Omental fat pad (tissue), 4 donors: ENCODE results near the gene SH3RF3. TPM values are rescaled to one million over a fixed set of nuclear protein-coding genes. Genes with fewer than 3 reads are reported as not detected.
A peak's percentile ranks its signal among the peaks of the same experiment; 100 is the strongest.

Experiments used
- ATAC-seq: fragments of 150-250 bp; one replicate; pipeline ENCODE4 v1.9.1; 2016; ENCODE audit warnings: mild to moderate bottlenecking, moderate library complexity; ENCODE audit not compliant: low FRiP score
- DNase-seq: peaks from one replicate; pipeline ENCODE4 v3.0.0-alpha.2; 2019; ENCODE audit warnings: low spot score
- total RNA-seq, 4 donors: library from RNA; depleted of rRNA; stranded (reverse); fragments of >200 nt; gene quantifications; one replicate each; pipeline ENCODE4 v1.1.0, GENCODE V29; 2016
- TF ChIP-seq, protein P1 (sequence below), 3 donors: fragments of 450-650 bp; IDR thresholded peaks; one replicate each; pipeline ENCODE4 v1.5.1; 2016 to 2017; ENCODE audit warnings: antibody characterized with exemption in 3 of 3, mild to moderate bottlenecking in 3 of 3, moderate library complexity in 2 of 3

SH3RF3 gene
- total RNA-seq, 4 donors from 2014 or later, result 6.5 to 16.6 (median 8.6) TPM

DNA sequence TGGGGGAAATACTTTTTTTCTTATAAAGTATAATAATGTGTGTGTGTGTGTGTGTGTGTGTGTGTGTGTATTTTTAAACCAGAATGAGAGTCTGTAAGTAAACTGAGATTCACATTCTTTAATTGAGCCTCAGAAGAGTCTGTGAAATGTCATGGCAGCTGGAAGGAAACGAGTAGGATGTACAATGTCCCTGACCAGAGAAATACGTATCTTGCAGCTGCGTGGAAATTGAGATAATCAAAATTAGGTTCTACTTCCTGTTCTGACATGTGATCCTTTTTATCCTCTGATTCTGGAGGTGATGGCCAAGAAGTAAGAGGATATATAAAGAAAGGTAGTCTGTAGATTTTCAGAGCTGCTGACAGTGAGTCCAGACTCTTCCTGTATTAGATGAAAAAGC is 50.0 kb downstream of the SH3RF3 start:
- TF ChIP-seq, protein P1, sequence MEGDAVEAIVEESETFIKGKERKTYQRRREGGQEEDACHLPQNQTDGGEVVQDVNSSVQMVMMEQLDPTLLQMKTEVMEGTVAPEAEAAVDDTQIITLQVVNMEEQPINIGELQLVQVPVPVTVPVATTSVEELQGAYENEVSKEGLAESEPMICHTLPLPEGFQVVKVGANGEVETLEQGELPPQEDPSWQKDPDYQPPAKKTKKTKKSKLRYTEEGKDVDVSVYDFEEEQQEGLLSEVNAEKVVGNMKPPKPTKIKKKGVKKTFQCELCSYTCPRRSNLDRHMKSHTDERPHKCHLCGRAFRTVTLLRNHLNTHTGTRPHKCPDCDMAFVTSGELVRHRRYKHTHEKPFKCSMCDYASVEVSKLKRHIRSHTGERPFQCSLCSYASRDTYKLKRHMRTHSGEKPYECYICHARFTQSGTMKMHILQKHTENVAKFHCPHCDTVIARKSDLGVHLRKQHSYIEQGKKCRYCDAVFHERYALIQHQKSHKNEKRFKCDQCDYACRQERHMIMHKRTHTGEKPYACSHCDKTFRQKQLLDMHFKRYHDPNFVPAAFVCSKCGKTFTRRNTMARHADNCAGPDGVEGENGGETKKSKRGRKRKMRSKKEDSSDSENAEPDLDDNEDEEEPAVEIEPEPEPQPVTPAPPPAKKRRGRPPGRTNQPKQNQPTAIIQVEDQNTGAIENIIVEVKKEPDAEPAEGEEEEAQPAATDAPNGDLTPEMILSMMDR (IDR thresholded peaks at IDR 0.05), result no peak
- DNase-seq (no peak), ATAC-seq (no peak)

DNA sequence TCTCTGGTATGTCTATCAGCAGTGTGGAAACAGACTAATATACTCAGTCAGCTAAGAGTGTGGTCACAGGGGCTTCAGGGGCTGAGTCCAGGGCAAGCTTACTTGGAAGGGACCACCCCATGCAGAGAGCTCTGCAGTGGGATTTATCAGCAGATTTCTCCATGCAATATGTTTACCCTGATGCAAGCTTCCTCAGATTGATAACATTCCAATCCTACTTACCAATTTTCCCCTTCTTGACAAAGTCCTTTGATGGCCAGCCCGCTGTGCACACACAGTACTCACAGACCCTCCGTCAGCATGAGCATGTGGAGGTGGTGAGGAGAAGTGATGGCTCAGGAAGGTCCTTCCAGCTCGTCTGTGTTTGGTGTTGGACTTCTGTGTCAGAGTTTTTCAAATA is 51.8 kb downstream of the SH3RF3 start:
- ATAC-seq (no peak), DNase-seq (no peak)
- TF ChIP-seq, protein P1 (IDR thresholded peaks at IDR 0.05), result no peak

DNA sequence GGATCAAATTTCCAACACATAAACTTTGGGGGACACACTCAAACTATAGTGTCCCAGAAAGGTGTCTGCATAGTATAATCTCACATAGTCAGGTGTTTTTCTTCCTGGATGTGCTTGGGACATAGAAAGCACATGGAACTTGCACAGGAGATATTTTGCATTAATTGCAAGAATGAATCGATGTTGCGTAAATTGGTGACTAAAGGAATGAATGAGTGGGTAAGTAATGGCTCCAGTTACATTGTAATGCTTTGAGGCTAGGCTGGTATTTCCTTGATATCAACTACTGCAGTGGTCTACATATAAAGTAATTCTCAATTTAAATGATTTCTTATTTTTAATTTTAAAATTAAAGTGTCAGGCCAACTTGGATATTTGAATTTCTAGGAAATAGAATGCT is 53.4 kb downstream of the SH3RF3 start:
- ATAC-seq, result no peak

DNA sequence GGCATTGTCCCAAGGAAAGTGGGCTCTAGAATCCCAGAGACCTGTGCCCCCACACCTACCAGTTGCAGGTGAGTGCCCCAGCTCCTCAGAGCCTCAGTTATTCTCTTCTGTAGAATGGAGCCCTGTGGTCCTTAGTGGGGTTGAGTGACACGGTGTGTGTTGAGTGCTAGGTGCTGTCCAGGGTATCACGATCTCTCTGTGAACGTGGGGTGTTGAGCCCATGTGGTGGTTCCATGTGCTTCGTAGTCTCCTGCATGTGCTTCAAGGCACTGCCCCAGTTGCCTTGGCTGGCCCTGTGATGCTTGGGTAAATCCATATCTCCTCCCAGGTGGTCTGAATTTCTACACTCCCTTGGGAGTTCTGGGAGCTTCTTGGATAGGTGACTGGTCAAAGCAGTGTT is 54.9 kb downstream of the SH3RF3 start:
- TF ChIP-seq, protein P1 (IDR thresholded peaks at IDR 0.05), result no peak
- ATAC-seq (no peak), DNase-seq (no peak)

More for the DNA sequence above, 53.4 kb downstream of the SH3RF3 start:
- TF ChIP-seq, protein P1 (IDR thresholded peaks at IDR 0.05), result no peak
- DNase-seq, result no peak

DNA sequence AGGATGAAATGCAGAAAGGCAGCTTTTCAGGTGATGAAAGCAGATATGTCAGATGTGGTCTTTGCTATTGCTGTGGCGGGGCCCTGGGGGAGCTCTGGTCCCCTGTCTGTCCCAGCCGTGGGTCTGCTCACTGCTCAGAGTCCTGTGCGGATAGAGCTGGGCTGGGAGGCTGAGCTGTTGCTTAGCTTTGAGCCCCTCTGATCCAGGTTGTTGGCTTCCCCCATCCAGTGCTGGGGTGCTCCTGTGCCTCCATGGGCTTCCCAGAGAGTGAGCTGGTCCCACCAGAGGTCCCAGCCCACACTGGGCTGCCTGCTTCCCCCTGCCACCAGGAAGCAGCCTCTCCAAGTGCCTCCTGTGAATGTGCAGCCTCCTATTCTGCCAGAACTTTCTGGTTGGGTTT is 55.4 kb downstream of the SH3RF3 start:
- DNase-seq (no peak), ATAC-seq (no peak)
- TF ChIP-seq, protein P1 (IDR thresholded peaks at IDR 0.05), result no peak

DNA sequence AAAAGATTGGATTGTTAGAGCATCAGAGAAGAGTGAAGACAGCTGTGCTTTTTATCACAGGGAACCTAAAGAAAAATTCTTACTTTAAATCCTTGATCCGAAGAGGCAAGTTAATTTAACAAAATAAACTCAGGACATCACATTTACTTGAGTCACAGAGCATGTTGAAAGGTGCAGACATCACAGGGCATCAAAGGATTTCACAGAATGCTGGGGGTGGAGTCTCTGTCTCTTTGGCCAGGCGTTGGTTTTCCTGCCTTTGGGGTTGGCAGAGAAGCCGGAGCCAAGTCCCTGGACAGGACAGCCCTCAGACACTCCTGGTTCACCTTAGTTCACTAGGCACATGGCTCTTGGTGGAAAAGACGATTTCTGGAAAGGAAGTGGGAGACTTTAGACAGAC is 56.3 kb downstream of the SH3RF3 start:
- ATAC-seq (peak; percentile 95), DNase-seq (no peak)
- TF ChIP-seq, protein P1 (IDR thresholded peaks at IDR 0.05), result no peak

DNA sequence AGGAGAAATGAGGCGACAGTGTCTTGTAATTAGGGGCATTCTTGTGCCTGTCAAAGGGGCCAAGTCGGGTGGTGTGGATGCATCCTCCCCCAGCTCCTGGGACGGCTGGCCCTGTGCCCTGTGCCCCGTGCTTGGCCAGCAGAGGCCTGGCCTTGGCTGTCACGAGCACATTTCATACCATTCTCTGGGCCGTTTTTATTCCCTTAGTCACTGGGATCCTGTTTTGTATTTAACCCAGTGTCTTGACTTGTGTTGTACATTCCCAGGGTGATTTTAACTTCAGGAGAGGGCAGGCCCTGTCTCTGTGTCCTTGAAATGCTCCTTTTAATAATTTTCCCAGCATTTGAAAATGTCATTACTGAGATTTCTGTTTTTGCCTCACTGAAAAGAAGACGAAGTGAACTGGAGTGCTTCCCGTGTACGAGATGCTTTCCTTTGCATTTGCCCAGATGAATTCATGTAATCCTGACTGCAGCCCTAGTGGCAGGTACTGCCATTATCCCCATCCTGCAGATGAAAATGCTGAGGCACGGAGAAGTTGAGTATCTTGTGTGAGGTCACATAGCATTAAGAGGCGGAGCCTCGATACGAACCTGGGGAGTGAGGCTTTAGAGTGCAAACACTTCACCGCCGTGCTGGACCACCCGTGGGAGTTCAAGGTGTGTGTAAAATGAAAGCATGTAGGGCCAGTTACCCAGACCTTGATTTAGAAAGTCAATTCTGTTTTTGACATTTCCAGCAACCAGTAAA is 57.0 kb downstream of the SH3RF3 start:
- TF ChIP-seq, protein P1 (IDR thresholded peaks at IDR 0.05), result no peak
- no peak for DNase-seq
- peak; percentile 73 for ATAC-seq
